Activated T-helper 1 cell treated with anti-CD3 and anti-CD28 coated beads, Interleukin-12 subunit alpha, Interleukin-12 subunit beta, Interleukin-2, Interleukin-4 antibody, amounts not matched to agents 30 ng/mL and 10 ng/mL and 1 ng/mL, durations not matched to agents 14 hours and 24 hours and 36 hours (primary cell): ENCODE measurements around the gene PTTG1IP. TPM values are rescaled to one million over a fixed set of nuclear protein-coding genes. Genes with fewer than 3 reads are reported as not detected.
"Not testable (repeated sequence)": the region's sequence is repeated elsewhere in the genome, so short reads cannot be mapped to it uniquely, and the experiment has no call there.

ENCODE experiments used
- DNase-seq: peaks from one replicate; pipeline ENCODE4 v3.0.0; 2021; ENCODE audit warnings: low spot score
- H3K27ac Mint-ChIP-seq: one replicate; pipeline ENCODE4 v1.8.0; 2021; ENCODE audit warnings: mild to moderate bottlenecking, mixed read lengths
- H3K27me3 Mint-ChIP-seq: one replicate; pipeline ENCODE4 v1.8.0; 2022; ENCODE audit warnings: mild to moderate bottlenecking, moderate library complexity, mixed read lengths; ENCODE audit not compliant: insufficient read depth
- H3K36me3 Mint-ChIP-seq: one replicate; pipeline ENCODE4 v1.8.0; 2021; ENCODE audit warnings: low read depth, mixed read lengths
- H3K4me1 Mint-ChIP-seq: one replicate; pipeline ENCODE4 v1.8.0; 2021; ENCODE audit warnings: low read depth, mixed read lengths
- H3K4me3 Mint-ChIP-seq: one replicate; pipeline ENCODE4 v1.8.0; 2021; ENCODE audit warnings: mild to moderate bottlenecking, moderate library complexity, mixed read lengths
- H3K9me3 Mint-ChIP-seq: one replicate; pipeline ENCODE4 v1.8.0; 2021; ENCODE audit warnings: mixed read lengths
- intact Hi-C: fragments of 100-400 bp; cut with micrococcal nuclease; formaldehyde crosslinking; loops from one replicate; pipeline ENCODE4 v1.15.1; 2024
- total RNA-seq: library from RNA; stranded (reverse); gene quantifications from 2 replicates; pipeline ENCODE4 v1.2.3, GENCODE V29; 2022

PTTG1IP gene
- total RNA-seq, 1 donor from 2014 or later = 46.7 TPM

GRCh38 chr21:44913425-44914175 is 40.1 kb upstream of the PTTG1IP start:
- peak overlapping the region; percentile 85 for H3K4me3 Mint-ChIP-seq
- no peaks in the 10 kb centered on the region for H3K9me3 Mint-ChIP-seq
- intact Hi-C loops = loop anchor here (1.0 kb wide), 2 partner anchors 13 to 38 kb away; no protein-coding TSS in a partner anchor
- H3K27me3 Mint-ChIP-seq = no peaks in the 10 kb centered on the region
- H3K27ac Mint-ChIP-seq = peak overlapping the region; percentile 99
- no peak for DNase-seq
- peaks cover 81% of the 10 kb centered on the region for H3K4me1 Mint-ChIP-seq
- H3K36me3 Mint-ChIP-seq = peaks cover 36% of the 10 kb centered on the region

- H3K9me3 Mint-ChIP-seq, H3K27me3 Mint-ChIP-seq, DNase-seq, intact Hi-C loops: not testable (repeated sequence)
- peak overlapping the region; percentile 78 for H3K4me3 Mint-ChIP-seq
- peaks cover 38% of the 10 kb centered on the region for H3K36me3 Mint-ChIP-seq
- H3K27ac Mint-ChIP-seq = peak overlapping the region; percentile 99
- H3K4me1 Mint-ChIP-seq = peaks cover 75% of the 10 kb centered on the region
These were observed 39.3 kb upstream of the PTTG1IP start for GRCh38 chr21:44912506-44913412.

DNA sequence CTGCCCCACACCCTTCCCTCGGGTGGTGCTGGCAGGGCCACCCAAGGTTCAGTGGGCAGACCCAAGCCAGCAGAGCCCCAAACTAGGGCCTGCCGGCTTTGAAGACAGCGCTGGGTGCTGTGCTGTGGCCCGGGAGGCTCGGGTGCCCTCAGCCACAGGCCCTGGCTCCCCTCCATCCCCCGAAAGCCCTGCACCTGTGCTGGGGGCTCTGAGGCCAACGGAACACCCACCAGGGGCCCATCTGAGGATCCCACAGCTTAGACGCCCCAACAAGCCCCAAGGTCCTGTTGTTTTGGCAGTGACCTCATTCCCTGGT is 38.6 kb upstream of the PTTG1IP start:
- intact Hi-C loops = no loop called here
- H3K4me1 Mint-ChIP-seq = peaks cover 69% of the 10 kb centered on the region
- no peaks in the 10 kb centered on the region for H3K9me3 Mint-ChIP-seq
- peak overlapping the region; percentile 78 for H3K4me3 Mint-ChIP-seq
- peak overlapping the region; percentile 90 for H3K27ac Mint-ChIP-seq
- no peak for DNase-seq
- H3K27me3 Mint-ChIP-seq = no peaks in the 10 kb centered on the region
- peaks cover 32% of the 10 kb centered on the region for H3K36me3 Mint-ChIP-seq

- Mint-ChIP-seq H3K4me1 (peaks cover 63% of the 10 kb centered on the region), H3K9me3 (no peaks in the 10 kb centered on the region), H3K27ac (peak overlapping the region; percentile 90), H3K27me3 (no peaks in the 10 kb centered on the region), H3K36me3 (peaks cover 32% of the 10 kb centered on the region), H3K4me3 (peak overlapping the region; percentile 78)
- intact Hi-C loops = loop anchor here (1.0 kb wide), 2 partner anchors 19 to 110 kb away; partner anchors contain the start of gene UBE2G2
- DNase-seq = peak; percentile 50
These were observed 38.1 kb upstream of the PTTG1IP start for GRCh38 chr21:44911384-44912157.

- Mint-ChIP-seq H3K36me3 (peaks cover 35% of the 10 kb centered on the region), H3K27me3 (no peaks in the 10 kb centered on the region), H3K27ac (peak overlapping the region; percentile 90), H3K9me3 (no peaks in the 10 kb centered on the region), H3K4me1 (peaks cover 58% of the 10 kb centered on the region), H3K4me3 (peak overlapping the region; percentile 78)
- no peak for DNase-seq
- intact Hi-C loops = loop anchor here (1.0 kb wide), 2 partner anchors 19 to 110 kb away; partner anchors contain the start of gene UBE2G2
These were observed 37.5 kb upstream of the PTTG1IP start for GRCh38 chr21:44911068-44911383.

DNA sequence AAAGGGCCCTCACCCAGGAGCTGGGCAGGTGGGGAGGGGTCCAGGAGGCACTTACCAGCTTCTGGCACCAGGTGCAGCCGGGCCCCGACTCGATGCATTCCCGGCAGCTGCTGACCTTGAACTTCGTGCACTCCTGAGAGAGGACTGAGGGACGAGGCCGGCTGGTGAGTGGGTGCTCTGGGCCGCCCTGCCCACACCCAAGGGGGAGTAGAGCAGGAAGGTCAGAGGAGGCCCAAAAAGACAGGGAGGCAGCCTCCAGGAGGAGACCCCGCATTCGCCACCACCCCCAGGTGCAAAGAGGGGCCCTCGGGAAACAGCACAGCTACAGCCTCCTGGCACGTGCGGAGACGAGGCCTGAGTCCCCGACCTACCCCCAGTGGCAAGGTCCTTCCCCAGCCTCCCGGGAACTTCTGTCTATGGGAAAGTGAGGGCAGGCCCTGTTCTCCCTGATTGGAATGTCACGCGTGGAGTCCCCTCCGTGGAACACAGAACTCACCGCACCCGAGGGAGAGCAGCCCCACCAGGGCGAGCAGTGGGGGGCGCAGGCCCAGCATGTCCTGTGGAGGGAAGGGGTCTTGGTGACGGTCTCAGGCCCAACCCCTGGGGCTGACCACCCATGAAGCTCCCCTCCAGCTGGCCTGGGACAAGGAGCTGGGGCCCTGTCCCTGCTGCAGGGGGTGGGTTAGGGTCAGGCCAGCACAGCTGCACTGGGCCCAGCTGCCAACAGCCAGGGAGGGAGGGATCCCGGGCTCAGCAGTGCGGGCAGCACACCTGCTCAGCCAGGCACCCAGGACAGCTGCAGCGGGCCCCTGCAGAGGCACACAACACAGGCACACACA is 37.0 kb upstream of the PTTG1IP start:
- intact Hi-C loops = loop anchor here (1.0 kb wide), 2 partner anchors 18 to 109 kb away; partner anchors contain the start of gene UBE2G2
- Mint-ChIP-seq H3K27me3 (no peaks in the 10 kb centered on the region), H3K4me3 (peak overlapping the region; percentile 78), H3K4me1 (peaks cover 52% of the 10 kb centered on the region), H3K36me3 (peaks cover 34% of the 10 kb centered on the region), H3K27ac (peak overlapping the region; percentile 90), H3K9me3 (no peaks in the 10 kb centered on the region)
- no peak for DNase-seq

GRCh38 chr21:44909719-44910118 is 36.2 kb upstream of the PTTG1IP start:
- H3K27ac Mint-ChIP-seq = peak overlapping the region; percentile 56
- H3K27me3 Mint-ChIP-seq = no peaks in the 10 kb centered on the region
- H3K36me3 Mint-ChIP-seq = peaks cover 32% of the 10 kb centered on the region
- intact Hi-C loops = no loop called here
- no peak overlapping the region for H3K4me3 Mint-ChIP-seq
- no peak for DNase-seq
- H3K9me3 Mint-ChIP-seq = no peaks in the 10 kb centered on the region
- peaks cover 45% of the 10 kb centered on the region for H3K4me1 Mint-ChIP-seq

DNA sequence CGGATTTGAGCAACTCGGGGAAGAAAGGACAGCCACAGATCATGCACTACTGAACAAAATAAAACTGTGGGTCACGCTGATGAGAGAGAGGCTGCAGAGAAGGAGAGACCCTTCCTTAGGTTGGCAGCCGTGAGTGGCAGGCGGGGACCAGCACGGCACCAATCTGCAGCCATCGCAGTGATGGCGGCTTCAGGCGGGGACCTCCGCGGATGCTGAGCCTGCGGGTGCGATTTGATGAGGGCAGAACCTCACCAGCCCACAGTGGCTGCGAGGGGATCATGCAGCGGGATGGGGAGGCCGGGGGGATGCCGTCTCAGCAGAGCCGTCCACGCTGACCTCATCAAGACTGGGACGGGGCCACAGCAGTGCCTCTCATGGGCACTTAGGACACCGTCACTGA is 35.4 kb upstream of the PTTG1IP start:
- peaks cover 38% of the 10 kb centered on the region for H3K36me3 Mint-ChIP-seq

DNA sequence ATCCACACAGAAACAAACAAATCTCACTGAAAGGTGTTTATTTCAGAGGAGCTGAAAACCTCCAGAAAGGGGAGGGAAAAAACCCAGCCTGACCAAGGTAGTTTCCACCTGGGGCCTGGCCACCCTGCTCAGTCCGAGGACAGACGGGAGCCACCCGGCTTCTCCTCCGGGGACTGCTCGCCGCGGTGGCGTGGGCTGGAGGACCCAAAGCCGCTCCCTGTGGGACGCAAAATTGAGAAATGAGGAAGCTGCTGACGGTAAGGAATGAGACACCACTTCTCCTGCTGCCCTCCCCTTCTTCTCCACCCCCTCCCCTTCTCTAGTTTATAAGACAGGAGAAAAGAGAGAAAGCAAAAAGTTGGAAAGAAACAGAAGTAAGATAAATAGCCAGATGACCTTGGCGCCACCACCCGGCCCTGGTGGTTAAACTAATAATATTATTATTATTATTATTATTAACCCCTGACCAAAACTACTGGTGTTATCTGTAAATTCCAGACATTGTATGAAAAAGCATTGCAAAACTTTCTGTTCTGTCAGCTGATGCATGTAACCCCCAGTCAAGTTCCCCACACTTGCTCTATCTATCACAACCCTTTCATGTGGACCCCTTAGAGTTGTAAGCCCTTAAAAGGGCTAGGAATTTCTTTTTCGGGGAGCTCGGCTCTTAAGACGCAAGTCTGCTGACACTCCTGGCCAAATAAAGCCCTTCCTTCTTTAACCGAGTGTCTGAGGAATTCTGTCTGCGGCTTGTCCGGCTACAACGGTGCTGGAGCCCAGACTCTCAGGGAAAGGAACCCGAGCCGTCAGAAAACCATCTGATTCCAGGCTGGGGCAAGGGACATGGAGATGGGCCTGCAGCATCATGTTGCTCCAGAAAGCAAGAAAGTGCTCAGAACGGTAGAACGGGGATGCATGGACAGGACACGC is 34.7 kb upstream of the PTTG1IP start:
- Mint-ChIP-seq H3K9me3 (no peaks in the 10 kb centered on the region), H3K36me3 (peaks cover 42% of the 10 kb centered on the region), H3K27ac (peak overlapping the region; percentile 73)

More for the DNA sequence above, 35.4 kb upstream of the PTTG1IP start:
- H3K27me3 Mint-ChIP-seq = no peaks in the 10 kb centered on the region
- no peak overlapping the region for H3K4me3 Mint-ChIP-seq
- peak overlapping the region; percentile 73 for H3K27ac Mint-ChIP-seq
- peaks cover 37% of the 10 kb centered on the region for H3K4me1 Mint-ChIP-seq
- no peak for DNase-seq
- intact Hi-C loops = no loop called here
- no peaks in the 10 kb centered on the region for H3K9me3 Mint-ChIP-seq

DNA sequence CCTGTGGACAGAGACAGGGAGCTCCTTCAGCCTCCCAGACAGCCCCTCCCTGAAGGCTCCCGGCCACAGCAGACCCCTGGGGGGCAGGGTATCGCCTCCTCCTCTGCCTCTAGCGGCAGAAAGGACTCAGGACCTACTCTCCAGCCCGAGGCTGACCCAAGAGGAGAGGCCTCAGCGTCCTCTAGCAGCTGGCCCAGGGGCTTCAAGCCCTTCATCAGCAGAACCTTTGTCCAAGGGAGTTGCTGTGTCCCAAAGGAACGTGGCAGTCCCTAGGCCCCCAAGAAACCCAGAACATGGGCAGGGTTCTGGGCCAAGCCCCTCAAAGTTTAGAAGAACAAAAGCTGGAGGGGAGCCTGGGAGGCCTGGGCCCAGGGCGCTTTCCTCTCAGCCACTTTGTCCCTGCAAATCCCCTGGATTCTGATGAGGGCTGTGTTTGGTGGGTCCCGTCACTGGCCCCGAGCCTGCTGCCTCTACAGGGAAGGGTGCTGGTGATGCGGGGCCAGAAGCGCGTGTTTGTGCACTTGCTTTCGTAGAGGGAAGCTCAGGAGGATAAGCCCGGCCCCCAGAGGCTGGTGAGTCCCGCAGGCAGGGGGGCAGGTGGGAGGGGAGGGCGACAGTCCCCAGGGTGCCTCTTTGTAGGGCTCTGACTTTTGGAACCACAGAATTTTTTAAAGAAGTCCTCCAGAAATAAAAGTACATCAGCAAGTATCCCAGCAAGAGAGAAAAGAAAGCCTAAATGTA is 33.9 kb upstream of the PTTG1IP start:
- peaks cover 50% of the 10 kb centered on the region for H3K36me3 Mint-ChIP-seq
- H3K9me3 Mint-ChIP-seq = no peaks in the 10 kb centered on the region
- H3K4me3 Mint-ChIP-seq = no peak overlapping the region
- H3K4me1 Mint-ChIP-seq = peaks cover 33% of the 10 kb centered on the region
- no peak for DNase-seq
- no peak overlapping the region for H3K27ac Mint-ChIP-seq
- intact Hi-C loops = no loop called here
- H3K27me3 Mint-ChIP-seq = no peaks in the 10 kb centered on the region

More for the DNA sequence above, 34.7 kb upstream of the PTTG1IP start:
- no peaks in the 10 kb centered on the region for H3K27me3 Mint-ChIP-seq
- H3K4me1 Mint-ChIP-seq = peaks cover 35% of the 10 kb centered on the region
- H3K4me3 Mint-ChIP-seq = no peak overlapping the region
- no peak for DNase-seq
- intact Hi-C loops = no loop called here

DNA sequence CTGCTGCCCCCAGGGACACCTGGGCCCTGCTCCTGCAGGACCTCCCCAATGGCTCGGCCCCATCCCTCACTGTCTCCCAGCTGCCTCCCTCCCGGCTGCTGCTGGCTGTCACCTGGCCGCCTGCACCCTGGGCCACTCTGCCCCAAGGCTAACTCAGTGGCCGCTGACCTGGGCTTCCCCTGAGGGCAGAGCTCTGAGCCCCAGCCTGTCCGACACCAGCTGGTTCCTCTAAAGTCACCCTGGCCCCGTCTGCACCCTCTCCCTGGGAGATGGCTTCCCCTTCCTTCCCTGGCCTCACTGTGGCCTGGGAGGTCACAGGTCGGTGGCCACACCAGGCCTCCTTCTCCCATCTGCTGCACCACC is 32.2 kb upstream of the PTTG1IP start:
- H3K27ac Mint-ChIP-seq = no peak overlapping the region

More for the DNA sequence above, 32.2 kb upstream of the PTTG1IP start:
- peaks cover 17% of the 10 kb centered on the region for H3K4me1 Mint-ChIP-seq
- no peaks in the 10 kb centered on the region for H3K27me3 Mint-ChIP-seq
- DNase-seq = no peak
- H3K36me3 Mint-ChIP-seq = peaks cover 53% of the 10 kb centered on the region
- H3K9me3 Mint-ChIP-seq = no peaks in the 10 kb centered on the region
- intact Hi-C loops = no loop called here
- H3K4me3 Mint-ChIP-seq = no peak overlapping the region
